Measurements from ENCODE around the gene DAAM1. TPM values are rescaled to one million over a fixed set of nuclear protein-coding genes. Genes with fewer than 3 reads are reported as not detected.

Gene DAAM1
- total RNA-seq, 1 donor from 2014 or later, result 64.3 TPM

DNA sequence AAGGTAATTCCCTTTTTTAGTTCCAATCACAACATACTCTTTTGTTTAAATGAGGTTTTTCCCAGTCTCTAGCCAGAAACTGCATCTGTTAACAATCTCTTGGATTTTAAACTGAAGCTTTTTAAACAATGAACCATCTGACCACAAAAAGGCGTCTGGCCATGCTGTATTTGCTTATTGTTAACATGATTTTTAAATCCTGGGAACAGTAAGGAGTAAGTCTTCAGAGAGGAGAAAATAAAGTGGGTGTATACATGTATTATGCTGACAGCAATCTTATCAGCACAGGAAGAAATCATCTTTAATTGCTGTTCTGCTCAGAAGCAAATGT is 106.2 kb downstream of the DAAM1 start:
- Mint-ChIP-seq H3K4me1 (ENCODE audit: unreplicated experiment) (peaks cover 38% of the 10 kb centered on the region), H3K36me3 (peaks cover 36% of the 10 kb centered on the region), H3K27ac (no peak overlapping the region), H3K9me3 (no peaks in the 10 kb centered on the region), H3K27me3 (no peaks in the 10 kb centered on the region), H3K4me3 (no peak overlapping the region)
- no peak for TF ChIP-seq CTCF (conservative IDR thresholded peaks at IDR 0.05)
- no peak for DNase-seq (ENCODE audit: extremely low spot score, unreplicated experiment)

- H3K9me3 Mint-ChIP-seq, result no peaks in the 10 kb centered on the region
- H3K27ac Mint-ChIP-seq, result no peak overlapping the region
- no peaks in the 10 kb centered on the region for H3K27me3 Mint-ChIP-seq
- H3K4me1 Mint-ChIP-seq (ENCODE audit: unreplicated experiment), result peaks cover 38% of the 10 kb centered on the region
- no peak overlapping the region for H3K4me3 Mint-ChIP-seq
- no peak for TF ChIP-seq CTCF (conservative IDR thresholded peaks at IDR 0.05)
- peaks cover 33% of the 10 kb centered on the region for H3K36me3 Mint-ChIP-seq
- DNase-seq (ENCODE audit: extremely low spot score, unreplicated experiment), result no peak
Observed at GRCh38 chr14:59295951-59296350, 107.5 kb downstream of the DAAM1 start.

GRCh38 chr14:59296508-59296907 is 108.0 kb downstream of the DAAM1 start:
- Mint-ChIP-seq H3K27ac (no peak overlapping the region), H3K36me3 (peaks cover 27% of the 10 kb centered on the region), H3K9me3 (no peaks in the 10 kb centered on the region), H3K4me3 (no peak overlapping the region), H3K27me3 (no peaks in the 10 kb centered on the region), H3K4me1 (ENCODE audit: unreplicated experiment) (peaks cover 38% of the 10 kb centered on the region)
- TF ChIP-seq CTCF (conservative IDR thresholded peaks at IDR 0.05), result no peak
- DNase-seq (ENCODE audit: extremely low spot score, unreplicated experiment), result no peak

DNA sequence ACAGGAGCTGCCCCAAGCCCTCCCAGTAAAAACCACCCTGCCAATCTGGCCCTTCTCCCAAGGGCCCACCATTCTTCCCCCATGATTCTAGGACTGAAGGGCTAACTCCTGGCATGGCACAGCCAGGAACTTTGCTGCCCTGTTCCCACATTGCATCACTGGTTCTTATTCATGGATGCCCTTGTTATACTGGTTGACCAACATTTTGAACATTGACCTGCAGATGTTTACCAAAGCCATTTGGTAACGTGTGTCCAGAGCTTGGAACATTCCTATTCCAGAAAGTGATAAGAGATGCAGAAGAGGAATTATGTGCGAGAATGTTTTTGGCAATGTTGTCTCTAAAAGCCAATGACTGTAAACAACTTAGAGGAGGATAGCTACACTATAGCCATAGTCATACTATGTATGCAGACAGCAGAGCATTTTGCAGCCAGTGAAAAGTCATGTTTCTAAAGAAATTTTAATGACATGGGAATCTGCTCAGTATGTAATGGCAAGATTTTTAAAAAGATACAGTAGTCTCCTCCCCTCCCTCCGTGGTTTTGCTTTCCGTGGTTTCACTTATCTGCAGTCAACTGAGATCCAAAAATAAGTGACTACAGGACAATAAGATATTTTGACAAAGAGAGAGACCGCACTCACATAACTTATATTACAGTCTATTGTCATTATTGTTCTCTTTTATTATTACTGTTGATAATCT is 108.8 kb downstream of the DAAM1 start:
- no peak for DNase-seq (ENCODE audit: extremely low spot score, unreplicated experiment)
- Mint-ChIP-seq H3K4me1 (ENCODE audit: unreplicated experiment) (peaks cover 42% of the 10 kb centered on the region), H3K9me3 (no peaks in the 10 kb centered on the region), H3K27ac (no peak overlapping the region), H3K36me3 (peaks cover 24% of the 10 kb centered on the region), H3K27me3 (no peaks in the 10 kb centered on the region), H3K4me3 (no peak overlapping the region)
- no peak for TF ChIP-seq CTCF (conservative IDR thresholded peaks at IDR 0.05)

DNA sequence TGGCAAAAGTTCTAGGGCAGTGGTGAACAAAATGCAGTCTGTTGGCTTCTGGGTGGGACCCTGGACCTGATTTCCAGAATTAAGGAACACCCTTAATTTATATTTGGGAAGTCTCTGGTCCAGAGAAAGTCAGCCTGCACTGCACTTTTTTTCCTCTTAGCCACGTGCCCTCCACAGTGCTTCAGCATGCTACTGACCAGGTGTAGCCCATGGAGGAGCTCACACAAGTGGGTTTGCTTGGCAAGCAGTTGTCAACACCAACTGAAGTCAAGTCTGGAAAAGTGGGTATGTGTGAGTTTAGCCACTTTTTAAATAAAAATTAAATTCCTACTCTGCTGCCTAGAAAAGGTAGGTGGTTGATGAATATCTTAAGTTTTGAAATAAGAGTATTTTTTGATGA is 111.3 kb downstream of the DAAM1 start:
- Mint-ChIP-seq H3K27me3 (no peaks in the 10 kb centered on the region), H3K36me3 (peaks cover 10% of the 10 kb centered on the region), H3K4me1 (ENCODE audit: unreplicated experiment) (peaks cover 23% of the 10 kb centered on the region), H3K27ac (no peak overlapping the region), H3K9me3 (no peaks in the 10 kb centered on the region), H3K4me3 (no peak overlapping the region)
- DNase-seq (ENCODE audit: extremely low spot score, unreplicated experiment), result no peak
- no peak for TF ChIP-seq CTCF (conservative IDR thresholded peaks at IDR 0.05)

- DNase-seq (ENCODE audit: extremely low spot score, unreplicated experiment), result no peak
Observed at GRCh38 chr14:59301354-59301753, 112.9 kb downstream of the DAAM1 start.

More at GRCh38 chr14:59301354-59301753, 112.9 kb downstream of the DAAM1 start:
- no peaks in the 10 kb centered on the region for H3K9me3 Mint-ChIP-seq
- H3K27me3 Mint-ChIP-seq, result no peaks in the 10 kb centered on the region
- H3K4me3 Mint-ChIP-seq, result no peak overlapping the region
- H3K27ac Mint-ChIP-seq, result no peak overlapping the region
- peaks cover 4% of the 10 kb centered on the region for H3K36me3 Mint-ChIP-seq
- no peak for TF ChIP-seq CTCF (conservative IDR thresholded peaks at IDR 0.05)
- H3K4me1 Mint-ChIP-seq (ENCODE audit: unreplicated experiment), result peaks cover 22% of the 10 kb centered on the region
